GM11168 (cell line): Measurements from ENCODE around the gene MAGI1.

Experiments
- in situ Hi-C: fragments of 300-500 bp; cut with MboI; formaldehyde crosslinking; loops from one replicate; pipeline ENCODE4 v1.12.0; 2022; ENCODE audit warnings: low sequenced_read_pairs; ENCODE audit not compliant: unreplicated experiment

The MAGI1 gene

GRCh38 chr3:65492249-65492648 is 546.5 kb downstream of the MAGI1 start:
- in situ Hi-C loops = no loop called here

- in situ Hi-C loops = no loop called here
Observed at GRCh38 chr3:65490114-65490513, 548.6 kb downstream of the MAGI1 start.

- in situ Hi-C loops = no loop called here
Observed at GRCh38 chr3:65489253-65489652, 549.5 kb downstream of the MAGI1 start.

GRCh38 chr3:65485826-65486469 is 552.8 kb downstream of the MAGI1 start:
- in situ Hi-C loops = no loop called here

- in situ Hi-C loops = no loop called here
Observed at GRCh38 chr3:65484964-65485363, 553.8 kb downstream of the MAGI1 start.

- in situ Hi-C loops = no loop called here
Observed at GRCh38 chr3:65483480-65483879, 555.2 kb downstream of the MAGI1 start.

GRCh38 chr3:65483011-65483410 is 555.7 kb downstream of the MAGI1 start:
- in situ Hi-C loops = no loop called here

GRCh38 chr3:65481085-65481484 is 557.6 kb downstream of the MAGI1 start:
- in situ Hi-C loops = no loop called here

GRCh38 chr3:65479990-65480389 is 558.7 kb downstream of the MAGI1 start:
- in situ Hi-C loops = no loop called here

GRCh38 chr3:65478551-65479500 is 559.9 kb downstream of the MAGI1 start:
- in situ Hi-C loops = no loop called here

GRCh38 chr3:65473736-65474135 is 565.0 kb downstream of the MAGI1 start:
- in situ Hi-C loops = no loop called here

- in situ Hi-C loops = no loop called here
Observed at GRCh38 chr3:65472501-65472900, 566.2 kb downstream of the MAGI1 start.

- in situ Hi-C loops = no loop called here
Observed at GRCh38 chr3:65466300-65466988, 572.3 kb downstream of the MAGI1 start.

GRCh38 chr3:65449841-65450428 is 588.8 kb downstream of the MAGI1 start:
- in situ Hi-C loops = no loop called here

- in situ Hi-C loops = no loop called here
Observed at GRCh38 chr3:65448120-65448519, 590.6 kb downstream of the MAGI1 start.

GRCh38 chr3:65445573-65446169 is 593.0 kb downstream of the MAGI1 start:
- in situ Hi-C loops = no loop called here

GRCh38 chr3:65444447-65444815 is 594.3 kb downstream of the MAGI1 start:
- in situ Hi-C loops = no loop called here

GRCh38 chr3:65443739-65444446 is 594.8 kb downstream of the MAGI1 start:
- in situ Hi-C loops = no loop called here

- in situ Hi-C loops = no loop called here
Observed at GRCh38 chr3:65439641-65440284, 599.0 kb downstream of the MAGI1 start.
